Neuron (in vitro differentiated cells): ENCODE measurements around the gene TRPV4.

Source experiments
- H2AFZ ChIP-seq: one replicate; pipeline ENCODE4 v1.6.1; 2013; ENCODE audit warnings: low read depth, mild to moderate bottlenecking, inconsistent platforms, low read length, moderate library complexity
- H3K27me3 ChIP-seq: one replicate; pipeline ENCODE4 v1.6.1; 2013; ENCODE audit warnings: low read length; ENCODE audit not compliant: insufficient read depth
- H3K36me3 ChIP-seq: one replicate; pipeline ENCODE4 v1.6.1; 2013; ENCODE audit warnings: low read length; ENCODE audit not compliant: insufficient read depth
- H3K4me1 ChIP-seq: one replicate; pipeline ENCODE4 v1.6.1; 2013; ENCODE audit warnings: low read length; ENCODE audit not compliant: insufficient read depth
- H3K4me3 ChIP-seq: 2 replicates; pipeline ENCODE4 v1.5.1; 2013; ENCODE audit warnings: mild to moderate bottlenecking, low read length, moderate library complexity
- H3K9me3 ChIP-seq: one replicate; pipeline ENCODE4 v1.6.1; 2013; ENCODE audit warnings: low read length

TRPV4 gene

DNA sequence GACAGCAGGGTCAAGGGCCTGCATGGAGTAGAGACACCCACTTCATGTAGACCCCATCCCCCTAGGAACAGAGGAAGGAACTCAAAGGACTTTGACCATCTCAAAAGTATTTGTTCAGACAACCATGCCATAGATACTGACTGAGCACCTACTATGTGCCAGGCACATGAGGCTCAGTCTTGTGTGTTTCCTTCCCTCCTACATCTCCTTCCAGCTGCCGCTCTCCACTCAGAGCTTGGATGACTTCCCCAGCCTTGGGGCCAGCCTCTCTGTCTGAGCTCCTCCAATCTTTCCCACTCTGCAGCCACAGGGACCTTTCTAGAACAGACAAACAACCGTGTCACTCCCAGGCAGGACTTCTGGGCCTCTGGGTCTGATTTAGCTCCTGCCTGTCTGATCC lies 2.5 kb downstream of the TRPV4 start:
- Histone ChIP-seq H3K36me3 (no peaks in the 10 kb centered on the region), H2AFZ (no peak overlapping the region), H3K27me3 (peaks cover 41% of the 10 kb centered on the region), H3K4me1 (no peaks in the 10 kb centered on the region), H3K9me3 (no peaks in the 10 kb centered on the region), H3K4me3 (no peak overlapping the region)

DNA sequence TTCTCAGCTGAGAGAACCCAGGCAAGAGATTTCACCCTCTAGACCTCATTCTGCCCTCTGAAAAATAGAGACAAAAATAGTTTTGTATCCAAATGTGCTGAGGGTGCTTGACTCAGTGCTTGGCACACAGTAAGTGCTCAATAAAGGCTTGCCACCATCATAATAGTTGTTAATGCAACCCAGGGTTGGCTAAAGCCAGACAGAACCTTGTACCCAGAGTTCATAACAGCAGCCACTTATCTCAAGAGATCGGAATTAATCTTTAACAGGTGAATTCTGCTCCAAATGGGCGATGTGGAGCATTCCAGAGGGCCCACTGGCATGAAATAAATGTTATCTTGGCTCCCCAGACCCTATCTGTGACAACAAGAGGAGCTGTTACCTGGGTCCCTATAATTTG lies 2.9 kb downstream of the TRPV4 start:
- no peaks in the 10 kb centered on the region for H3K9me3 ChIP-seq
- no peaks in the 10 kb centered on the region for H3K36me3 ChIP-seq
- H2AFZ ChIP-seq, result no peak overlapping the region
- H3K4me3 ChIP-seq, result no peak overlapping the region
- H3K27me3 ChIP-seq, result peaks cover 45% of the 10 kb centered on the region
- no peaks in the 10 kb centered on the region for H3K4me1 ChIP-seq

DNA sequence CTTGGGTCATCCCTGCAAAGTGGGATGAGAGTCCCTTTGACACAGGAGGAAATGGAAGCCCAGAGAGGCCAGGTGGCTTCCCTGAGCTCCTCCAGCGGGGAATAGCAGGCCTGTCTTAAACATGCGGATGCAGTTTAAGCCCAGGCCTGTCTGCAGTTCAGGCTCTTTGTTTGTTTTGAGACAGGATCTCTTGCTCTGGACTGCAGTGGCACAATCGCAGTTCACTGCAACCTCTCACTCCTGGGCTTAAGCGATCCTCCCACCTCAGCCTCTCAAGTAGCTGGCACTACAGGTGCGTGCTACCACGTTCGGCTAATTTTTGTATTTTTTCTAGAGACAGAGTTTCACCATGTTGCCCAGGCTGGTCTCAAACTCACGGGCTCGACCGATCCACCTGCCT lies 3.5 kb downstream of the TRPV4 start:
- Histone ChIP-seq H3K4me3 (no peak overlapping the region), H3K4me1 (no peaks in the 10 kb centered on the region), H3K27me3 (peaks cover 44% of the 10 kb centered on the region), H3K9me3 (no peaks in the 10 kb centered on the region), H2AFZ (no peak overlapping the region), H3K36me3 (no peaks in the 10 kb centered on the region)

DNA sequence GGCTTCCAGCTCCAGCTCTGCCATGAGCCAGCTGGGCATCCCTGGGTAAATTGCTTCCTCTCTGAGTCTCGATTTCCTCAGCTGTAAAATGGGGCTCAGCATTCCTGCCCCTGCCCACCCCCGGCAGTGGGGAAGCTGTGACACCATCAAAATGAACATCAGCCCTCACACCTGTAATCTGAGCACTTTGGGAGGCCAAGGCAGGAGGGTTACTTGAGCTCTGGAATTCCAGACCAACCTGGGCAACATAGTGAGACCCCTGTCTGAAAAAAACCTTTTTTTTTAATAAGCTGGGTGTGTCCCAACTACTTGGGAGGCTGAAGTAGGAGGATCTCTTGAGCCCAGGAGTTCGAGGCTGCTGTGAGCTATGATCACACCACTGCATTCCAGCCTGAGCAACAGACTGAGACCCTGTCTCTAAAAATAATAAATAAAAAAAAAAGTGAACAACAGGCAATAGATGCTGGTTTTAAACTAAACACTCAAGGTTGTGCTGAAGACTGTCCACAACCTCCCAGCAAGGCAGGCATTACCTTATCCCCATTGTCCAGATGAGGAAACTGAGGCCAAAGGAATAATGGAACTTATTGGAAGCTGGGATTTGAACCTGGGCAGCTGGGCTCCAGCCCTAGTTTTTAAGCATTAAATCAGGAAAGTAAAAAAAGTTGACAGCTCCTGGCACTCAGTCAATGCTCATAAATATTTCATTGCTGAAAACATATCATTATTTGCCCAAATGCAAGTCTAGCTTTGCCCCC lies 4.3 kb downstream of the TRPV4 start:
- no peaks in the 10 kb centered on the region for H3K9me3 ChIP-seq
- H3K27me3 ChIP-seq, result peaks cover 41% of the 10 kb centered on the region
- H3K4me3 ChIP-seq, result no peak overlapping the region
- H3K4me1 ChIP-seq, result no peaks in the 10 kb centered on the region
- no peaks in the 10 kb centered on the region for H3K36me3 ChIP-seq
- no peak overlapping the region for H2AFZ ChIP-seq

DNA sequence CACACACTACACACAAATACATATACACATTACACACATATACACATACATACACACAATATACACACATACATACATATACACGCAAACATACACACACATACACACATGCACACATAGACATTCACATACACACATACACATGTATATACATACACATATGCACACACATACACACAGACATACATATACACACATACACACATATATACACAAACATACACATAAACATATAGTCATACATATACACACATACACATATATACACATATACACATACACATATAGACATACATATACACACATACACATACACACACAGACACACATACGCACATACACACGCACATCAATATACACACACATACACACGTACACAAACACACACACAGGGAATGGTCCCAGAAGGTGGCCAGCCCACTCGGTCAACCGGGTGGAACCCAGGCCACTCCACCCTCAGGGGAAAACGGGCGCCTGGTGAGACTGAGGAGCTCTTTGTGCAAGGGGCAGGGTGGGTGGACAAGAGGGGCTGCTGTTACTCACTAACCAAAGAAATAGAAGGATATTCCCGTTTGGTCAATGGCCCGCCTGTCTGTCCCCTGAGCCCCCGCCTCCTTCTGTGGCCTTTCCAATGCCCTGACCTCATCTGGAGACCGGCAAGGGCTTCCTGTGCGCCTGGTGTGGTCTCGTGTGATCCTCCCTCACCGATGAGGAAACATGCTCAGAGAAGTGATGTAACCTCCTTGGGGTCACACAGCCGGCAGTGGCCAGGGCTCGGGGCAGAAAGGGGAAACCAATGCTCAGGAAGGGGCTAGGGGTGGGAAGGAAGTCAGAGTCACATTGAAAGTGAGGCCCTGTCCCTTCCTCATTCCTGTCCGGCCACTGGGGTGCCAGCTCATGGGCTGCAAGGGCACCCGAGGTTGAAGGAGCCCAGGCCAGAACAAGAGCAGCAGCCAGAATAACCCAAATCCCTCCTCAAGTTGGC lies 5.3 kb downstream of the TRPV4 start:
- Histone ChIP-seq H3K9me3 (no peaks in the 10 kb centered on the region), H3K36me3 (no peaks in the 10 kb centered on the region), H2AFZ (no peak overlapping the region), H3K27me3 (peaks cover 35% of the 10 kb centered on the region), H3K4me1 (no peaks in the 10 kb centered on the region), H3K4me3 (no peak overlapping the region)

DNA sequence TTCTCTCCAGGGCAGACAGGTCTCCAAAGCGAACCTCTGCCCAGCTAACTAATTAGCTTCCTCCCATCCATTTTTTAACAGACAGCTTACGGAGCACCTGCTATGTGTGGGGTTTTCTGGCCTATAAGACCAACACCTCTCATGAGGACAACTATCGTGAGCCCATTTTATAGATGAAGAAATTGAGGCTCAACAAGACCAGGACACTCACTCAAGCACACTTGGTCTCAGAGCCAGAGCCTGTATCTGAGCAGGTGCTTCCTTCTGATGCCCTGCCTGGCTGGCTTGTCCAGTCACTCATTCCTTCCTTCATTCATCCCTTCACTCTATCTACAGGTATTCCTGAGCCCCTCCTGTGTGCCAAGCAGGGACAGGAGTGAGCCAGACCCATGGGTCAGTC lies 6.1 kb downstream of the TRPV4 start:
- Histone ChIP-seq H3K36me3 (no peaks in the 10 kb centered on the region), H3K27me3 (peaks cover 28% of the 10 kb centered on the region), H3K9me3 (no peaks in the 10 kb centered on the region), H2AFZ (no peak overlapping the region), H3K4me3 (no peak overlapping the region), H3K4me1 (no peaks in the 10 kb centered on the region)

- Histone ChIP-seq H3K9me3 (no peaks in the 10 kb centered on the region), H3K4me3 (no peak overlapping the region), H3K27me3 (peaks cover 13% of the 10 kb centered on the region), H2AFZ (no peak overlapping the region), H3K4me1 (no peaks in the 10 kb centered on the region), H3K36me3 (no peaks in the 10 kb centered on the region)
Measured at GRCh38 chr12:109824731-109825130, 8.5 kb downstream of the TRPV4 start.

DNA sequence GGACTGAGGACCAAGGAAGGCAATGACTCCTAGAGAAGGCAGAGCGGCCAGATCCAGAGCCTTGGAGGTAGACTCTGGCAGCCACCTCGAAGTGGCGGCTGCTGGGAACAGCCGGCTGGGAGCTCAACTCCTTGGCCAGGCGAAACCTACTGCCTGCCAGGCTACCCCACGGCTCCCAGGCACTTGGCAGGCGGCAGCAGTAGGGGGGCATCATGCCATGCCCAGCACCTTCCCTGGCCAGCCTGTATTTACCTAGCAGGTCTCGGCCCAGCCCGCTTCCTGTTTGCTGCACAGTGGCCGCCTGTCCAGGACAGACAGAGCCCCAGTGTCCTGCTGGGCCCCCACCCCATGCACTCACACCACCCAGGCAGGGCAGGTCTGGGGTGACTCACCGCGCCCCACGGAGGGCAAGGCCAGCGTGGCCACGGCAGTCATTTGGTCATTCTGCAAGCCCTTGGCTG lies 10.2 kb downstream of the TRPV4 start:
- H2AFZ ChIP-seq, result no peak overlapping the region
- H3K27me3 ChIP-seq, result peaks cover 9% of the 10 kb centered on the region
- H3K36me3 ChIP-seq, result no peaks in the 10 kb centered on the region
- H3K4me1 ChIP-seq, result no peaks in the 10 kb centered on the region
- no peak overlapping the region for H3K4me3 ChIP-seq
- H3K9me3 ChIP-seq, result no peaks in the 10 kb centered on the region

- H3K36me3 ChIP-seq, result no peaks in the 10 kb centered on the region
- no peak overlapping the region for H3K4me3 ChIP-seq
- no peak overlapping the region for H2AFZ ChIP-seq
- H3K4me1 ChIP-seq, result no peaks in the 10 kb centered on the region
- no peaks in the 10 kb centered on the region for H3K9me3 ChIP-seq
- H3K27me3 ChIP-seq, result peaks cover 9% of the 10 kb centered on the region
Measured at GRCh38 chr12:109822416-109822815, 10.8 kb downstream of the TRPV4 start.

- Histone ChIP-seq H3K9me3 (no peaks in the 10 kb centered on the region), H3K27me3 (peaks cover 9% of the 10 kb centered on the region), H3K4me3 (no peak overlapping the region), H3K4me1 (no peaks in the 10 kb centered on the region), H3K36me3 (no peaks in the 10 kb centered on the region), H2AFZ (no peak overlapping the region)
Measured at GRCh38 chr12:109821968-109822367, 11.2 kb downstream of the TRPV4 start.

DNA sequence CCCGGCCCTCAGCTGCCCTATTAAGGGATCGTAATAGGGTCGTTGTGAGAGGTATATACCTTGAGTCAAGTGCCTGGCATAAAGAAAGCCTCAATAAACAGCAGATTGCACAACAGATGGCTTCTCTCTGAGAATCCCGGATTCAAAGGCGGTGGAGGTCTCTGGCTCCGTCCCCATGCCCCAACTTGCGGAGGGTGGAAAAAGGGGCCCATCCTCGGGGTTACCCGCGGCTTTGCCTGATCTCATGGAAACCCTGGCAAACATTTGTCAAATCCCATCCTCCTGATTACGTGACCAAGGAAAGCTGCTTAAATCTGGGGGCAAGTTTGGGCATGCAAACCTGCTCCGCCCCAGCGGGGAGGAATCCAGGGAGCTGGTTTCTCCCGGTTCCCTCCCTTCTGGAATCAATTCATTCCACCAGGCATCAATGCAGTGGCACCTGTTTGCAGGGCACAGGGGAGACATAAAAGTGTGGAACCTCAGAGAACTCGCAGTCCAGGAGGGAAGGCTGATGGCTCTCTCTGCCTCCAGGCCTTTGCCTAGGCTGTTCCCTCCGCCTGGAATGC lies 12.3 kb downstream of the TRPV4 start:
- no peak overlapping the region for H3K4me3 ChIP-seq
- no peak overlapping the region for H2AFZ ChIP-seq
- no peaks in the 10 kb centered on the region for H3K36me3 ChIP-seq
- H3K9me3 ChIP-seq, result no peaks in the 10 kb centered on the region
- peaks cover 8% of the 10 kb centered on the region for H3K27me3 ChIP-seq
- no peaks in the 10 kb centered on the region for H3K4me1 ChIP-seq

DNA sequence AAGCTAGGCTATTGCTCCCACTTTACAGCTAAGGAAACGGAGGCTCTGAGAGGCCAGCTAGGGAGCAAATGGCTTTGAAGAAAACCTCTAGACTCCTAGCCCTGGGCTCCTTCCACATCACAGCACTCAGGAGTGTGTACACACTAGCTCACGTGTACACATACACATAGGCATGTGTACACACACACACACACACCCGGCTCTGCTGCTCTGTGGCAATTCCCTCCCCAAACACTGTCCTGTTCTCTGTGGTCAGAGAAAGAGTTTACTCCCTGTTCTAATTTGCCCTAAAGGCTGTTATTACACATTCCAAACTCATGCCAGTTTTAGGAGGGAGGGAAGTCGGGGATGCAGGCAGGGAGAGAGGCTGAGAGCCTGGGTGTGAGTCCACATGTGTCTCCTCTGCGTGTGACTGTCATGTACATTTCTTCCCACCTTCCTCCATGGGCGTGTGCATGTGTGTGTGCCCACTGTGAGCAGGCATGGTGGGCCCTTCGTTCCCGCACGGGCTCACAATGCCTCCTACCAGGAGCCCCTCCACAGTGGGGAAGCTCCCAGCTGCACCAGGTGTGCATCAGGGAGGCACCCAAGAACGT lies 14.2 kb downstream of the TRPV4 start:
- Histone ChIP-seq H2AFZ (no peak overlapping the region), H3K9me3 (peaks cover under 1% of the 10 kb centered on the region), H3K4me3 (no peak overlapping the region), H3K36me3 (no peaks in the 10 kb centered on the region), H3K4me1 (no peaks in the 10 kb centered on the region), H3K27me3 (peaks cover 3% of the 10 kb centered on the region)

DNA sequence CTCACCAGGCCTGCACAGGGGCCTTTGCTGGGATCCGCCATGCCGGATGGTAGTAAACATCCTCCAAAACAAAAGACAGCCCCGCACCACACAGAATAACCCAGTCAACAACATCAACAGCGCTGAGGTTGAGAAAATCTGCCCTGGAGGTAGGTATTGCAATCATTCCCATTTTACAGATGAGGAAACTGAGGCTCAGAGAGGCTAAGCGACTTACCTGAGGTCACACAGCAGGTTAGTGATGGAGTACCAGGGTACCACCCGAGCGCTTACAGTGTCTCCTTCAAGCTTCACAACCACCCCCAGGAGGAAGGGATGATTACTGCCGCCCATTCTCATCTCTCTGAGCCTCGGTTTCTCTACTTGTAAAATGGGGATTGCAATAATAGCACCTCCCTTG lies 14.9 kb downstream of the TRPV4 start:
- no peak overlapping the region for H3K4me3 ChIP-seq

More for the DNA sequence above, 14.9 kb downstream of the TRPV4 start:
- Histone ChIP-seq H3K27me3 (peaks cover under 1% of the 10 kb centered on the region), H3K4me1 (no peaks in the 10 kb centered on the region), H3K9me3 (peaks cover 2% of the 10 kb centered on the region), H2AFZ (no peak overlapping the region), H3K36me3 (no peaks in the 10 kb centered on the region)
